WI38 (cell line): ENCODE measurements around the gene PCDHGA8.

Experiments used
- H3K4me3 ChIP-seq: 2 replicates; pipeline ENCODE4 v1.5.1; 2011; ENCODE audit warnings: low read depth, mild to moderate bottlenecking, control low read depth, low read length
- CTCF ChIP-seq: IDR thresholded peaks from 2 replicates; pipeline ENCODE4 v1.5.1; 2012; ENCODE audit warnings: low read depth, mild to moderate bottlenecking, control low read depth, low read length

The PCDHGA8 gene

GRCh38 chr5:141441571-141442170 is 49.2 kb downstream of the PCDHGA8 start:
- TF ChIP-seq CTCF, result no peak
- no peak overlapping the region for H3K4me3 ChIP-seq
